Astrocyte of the cerebellum (primary cell): ENCODE data around the gene CD84.

Experiments used
- DNase-seq: peaks from one replicate; pipeline ENCODE4 v3.0.0-alpha.2; 2011; ENCODE audit warnings: low read depth
- H3K4me3 ChIP-seq: 2 replicates; pipeline ENCODE4 v1.5.1; 2011; ENCODE audit warnings: mild to moderate bottlenecking, low read depth, low read length, moderate library complexity
- CTCF ChIP-seq: IDR thresholded peaks from 2 replicates; pipeline ENCODE4 v1.5.1; 2012; ENCODE audit warnings: low read length, low read depth, moderate library complexity, mild to moderate bottlenecking; ENCODE audit errors: missing control alignments
- in situ Hi-C: cut with HindIII; loops from 2 replicates; pipeline ENCODE4 v1.10.0; 2017; ENCODE audit warnings: low sequenced_read_pairs

CD84 gene

GRCh38 chr1:160576884-160577283, 2.4 kb downstream of the CD84 start:
- no peak overlapping the region for H3K4me3 ChIP-seq
- in situ Hi-C loops: no loop called here

GRCh38 chr1:160576390-160576789, 2.9 kb downstream of the CD84 start:
- no peak for TF ChIP-seq CTCF
- H3K4me3 ChIP-seq: no peak overlapping the region
- in situ Hi-C loops: no loop called here
- DNase-seq: no peak

More at GRCh38 chr1:160576884-160577283, 2.4 kb downstream of the CD84 start:
- DNase-seq: no peak
- no peak for TF ChIP-seq CTCF

- no peak for TF ChIP-seq CTCF
- in situ Hi-C loops: no loop called here
- DNase-seq: no peak
- H3K4me3 ChIP-seq: no peak overlapping the region
Observed at GRCh38 chr1:160575112-160575664, 4.1 kb downstream of the CD84 start.

GRCh38 chr1:160570840-160571239, 8.5 kb downstream of the CD84 start:
- in situ Hi-C loops: no loop called here
- DNase-seq: no peak
- TF ChIP-seq CTCF: no peak
- H3K4me3 ChIP-seq: no peak overlapping the region

GRCh38 chr1:160569806-160570205, 9.5 kb downstream of the CD84 start:
- in situ Hi-C loops: no loop called here
- TF ChIP-seq CTCF: no peak
- DNase-seq: no peak
- no peak overlapping the region for H3K4me3 ChIP-seq

GRCh38 chr1:160567858-160568682, 11.2 kb downstream of the CD84 start:
- DNase-seq: no peak
- in situ Hi-C loops: no loop called here
- TF ChIP-seq CTCF: no peak
- no peak overlapping the region for H3K4me3 ChIP-seq
